ENCODE data around the gene PRKAB2.
"Not testable (repeated sequence)": the region's sequence is repeated elsewhere in the genome, so short reads cannot be mapped to it uniquely, and the experiment has no call there.

PRKAB2 gene

DNA sequence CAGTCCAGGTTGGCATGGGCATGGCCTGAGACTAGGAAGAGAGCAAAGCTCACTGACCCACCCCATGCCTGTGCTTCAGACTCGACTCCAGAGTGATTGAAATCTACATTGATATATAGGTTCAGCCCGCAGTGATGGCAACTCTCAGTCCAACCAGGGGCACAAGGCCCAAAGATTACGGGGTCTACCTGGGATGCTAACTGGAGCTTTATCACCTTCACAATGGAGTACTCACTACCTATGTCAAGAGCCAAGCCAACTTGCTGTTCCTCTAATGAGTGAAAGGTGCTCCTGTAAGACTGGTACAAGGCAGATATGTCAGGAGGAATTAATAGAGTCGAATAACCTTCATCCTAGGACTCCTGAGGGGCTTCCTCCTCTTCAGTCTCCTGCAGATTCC, 57.2 kb downstream of the PRKAB2 start:
- intact Hi-C loops (cut with DNase I) = not testable (repeated sequence)

DNA sequence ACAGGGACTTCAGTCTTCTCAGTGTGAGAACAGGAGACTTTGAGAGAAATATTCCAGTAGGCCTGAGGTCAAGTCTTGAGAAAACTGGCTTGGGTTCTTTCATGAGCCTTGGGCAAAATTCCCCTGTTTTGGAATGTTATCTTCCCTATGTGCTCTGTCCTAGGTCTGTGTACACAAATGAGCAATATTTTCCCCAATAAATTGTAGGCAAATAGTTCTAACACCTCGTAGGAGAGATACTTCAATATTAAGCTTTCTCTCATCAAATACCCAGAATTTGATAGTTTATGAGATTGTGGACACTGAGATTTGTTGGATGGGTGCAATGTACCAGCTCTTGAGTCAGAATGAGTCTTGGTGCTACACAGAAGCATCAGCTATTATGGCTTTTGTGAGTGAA, 57.9 kb downstream of the PRKAB2 start:
- intact Hi-C loops (cut with DNase I); DNase-seq: not testable (repeated sequence)

More for the DNA sequence above, 57.2 kb downstream of the PRKAB2 start:
- not testable (repeated sequence) for DNase-seq

DNA sequence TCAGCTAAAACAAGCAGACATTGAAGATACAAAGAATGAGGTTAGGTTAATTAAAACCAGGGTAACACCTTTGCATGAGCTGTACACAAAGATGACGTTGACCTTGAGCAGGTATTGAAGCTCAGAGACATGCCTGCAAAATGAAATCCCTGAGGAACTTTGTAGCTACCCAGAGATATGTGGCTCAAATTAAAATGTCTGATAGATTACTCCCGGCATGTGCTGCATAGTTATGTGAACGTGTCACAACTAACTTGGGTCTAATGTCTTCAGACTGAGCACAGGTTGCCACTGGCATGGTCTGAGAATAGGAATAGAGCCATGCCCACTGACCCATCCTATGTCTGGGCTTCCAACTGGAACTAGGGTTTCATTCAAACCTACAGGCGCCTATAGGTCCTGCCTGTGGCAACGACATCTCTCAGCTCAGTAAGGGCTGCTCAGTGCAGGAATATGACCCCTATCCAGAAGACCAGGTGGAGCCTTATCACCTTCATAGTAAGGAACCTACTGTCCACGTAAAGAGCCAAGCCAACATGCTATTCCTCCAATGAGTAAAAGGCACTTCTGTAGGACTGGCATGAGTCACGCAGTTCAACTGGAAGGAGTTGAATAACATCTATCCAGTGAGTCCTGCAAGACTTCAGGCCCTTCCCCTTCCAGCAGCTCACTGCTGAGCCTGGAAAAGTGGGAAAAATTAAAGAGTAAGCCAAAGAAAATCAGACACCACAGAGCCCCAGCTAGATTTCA, 60.7 kb downstream of the PRKAB2 start:
- DNase-seq = no peak
- intact Hi-C loops (cut with DNase I) = no loop called here

DNA sequence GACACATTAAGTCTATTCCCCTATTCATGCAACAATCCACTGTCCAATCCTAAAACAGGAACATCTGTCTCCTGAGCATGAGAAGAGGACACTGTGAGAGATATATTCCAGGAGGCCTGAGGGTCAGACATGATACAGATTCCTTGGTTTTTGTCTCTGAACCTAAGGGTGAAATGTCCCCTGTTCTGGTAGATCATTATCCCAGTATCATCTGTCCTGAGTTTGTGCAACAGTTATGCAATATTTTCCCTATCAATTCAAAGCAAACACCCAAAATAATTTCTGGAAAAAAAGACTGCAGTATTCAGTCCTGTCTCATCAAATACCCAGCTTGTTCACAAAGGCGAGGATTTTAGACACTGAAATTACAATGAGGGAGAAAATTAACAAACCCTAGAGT, 61.4 kb downstream of the PRKAB2 start:
- no peak for DNase-seq
- intact Hi-C loops (cut with DNase I) = no loop called here

DNA sequence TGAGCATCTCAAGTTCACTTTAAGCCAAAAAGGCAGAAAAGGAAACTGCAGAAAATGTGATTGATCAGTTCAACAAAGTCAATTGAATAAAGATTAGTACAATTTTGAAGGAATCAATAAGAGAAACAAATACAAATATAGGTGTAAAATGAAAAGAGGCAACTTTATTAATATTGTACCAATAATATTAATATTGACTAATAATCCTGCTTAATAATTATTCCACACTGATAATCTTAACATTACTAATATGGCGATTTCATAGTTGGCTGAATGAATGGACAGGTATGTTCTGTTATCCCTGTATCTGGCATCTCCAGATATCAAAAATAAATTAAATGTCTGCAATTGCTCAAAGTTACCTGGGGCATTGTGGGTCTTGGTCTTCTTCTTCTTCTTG, 61.8 kb downstream of the PRKAB2 start:
- DNase-seq = no peak

DNA sequence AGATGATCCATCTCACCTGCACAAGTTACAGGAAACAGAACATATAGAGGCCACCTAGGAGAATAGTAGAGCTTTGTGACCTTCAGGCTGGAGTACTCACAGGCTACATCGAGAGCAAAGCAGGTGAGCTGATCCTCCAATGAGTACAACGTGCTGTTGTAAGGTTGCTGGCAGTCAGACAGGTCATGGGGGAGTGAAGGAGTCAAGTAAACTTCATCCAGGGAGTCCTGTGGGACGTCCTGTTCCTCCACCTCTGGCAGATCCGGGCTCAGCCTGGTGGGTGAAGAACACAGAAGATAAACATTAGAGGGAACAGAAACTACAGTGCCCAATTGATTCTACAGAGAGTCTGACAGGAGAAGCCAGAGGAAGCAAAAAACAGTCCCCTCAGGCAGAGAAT, 62.5 kb downstream of the PRKAB2 start:
- DNase-seq = no peak
- intact Hi-C loops (cut with DNase I) = no loop called here

More for the DNA sequence above, 61.8 kb downstream of the PRKAB2 start:
- intact Hi-C loops (cut with DNase I) = no loop called here

DNA sequence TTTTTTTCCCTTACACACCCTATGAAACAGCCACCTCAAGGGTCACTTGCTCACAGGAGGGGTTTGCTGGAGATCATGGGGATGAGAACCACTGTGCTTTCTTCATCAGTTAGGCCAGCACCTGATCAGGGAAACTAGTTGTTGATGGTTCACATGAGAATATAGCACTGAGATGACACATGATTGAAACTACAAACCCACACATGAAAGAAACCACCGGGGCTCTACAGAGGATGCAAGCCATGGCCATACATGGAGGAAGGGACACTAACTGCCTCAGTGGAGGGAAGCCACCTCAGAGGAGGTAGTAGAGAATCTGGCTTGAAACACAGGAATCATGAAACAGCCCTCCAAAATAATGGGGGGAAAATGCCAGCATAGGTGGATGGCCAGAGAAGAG, 63.2 kb downstream of the PRKAB2 start:
- intact Hi-C loops (cut with DNase I) = no loop called here
- DNase-seq = no peak

DNA sequence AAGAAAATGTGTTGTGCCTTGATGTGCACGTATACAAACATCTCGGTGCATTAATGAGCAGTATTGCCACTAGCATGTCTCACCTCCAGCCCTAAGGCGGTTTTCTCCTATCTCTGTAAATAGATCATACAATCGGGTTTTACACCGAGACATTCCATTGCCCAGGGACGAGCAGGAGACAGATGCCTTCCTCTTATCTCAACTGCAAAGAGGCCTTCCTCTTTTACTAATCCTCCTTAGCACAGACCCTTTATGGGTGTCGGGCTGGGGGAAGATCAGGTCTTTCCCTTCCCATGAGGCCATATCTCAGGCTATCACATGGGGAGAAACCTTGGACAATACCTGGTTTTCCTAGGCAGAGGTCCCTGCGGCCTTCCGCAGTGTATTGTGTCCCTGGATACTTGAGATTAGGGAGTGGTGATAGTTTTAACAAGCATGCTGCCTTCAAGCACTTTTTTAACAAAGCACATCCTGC, 65.8 kb downstream of the PRKAB2 start:
- DNase-seq; intact Hi-C loops (cut with DNase I): not testable (repeated sequence)

DNA sequence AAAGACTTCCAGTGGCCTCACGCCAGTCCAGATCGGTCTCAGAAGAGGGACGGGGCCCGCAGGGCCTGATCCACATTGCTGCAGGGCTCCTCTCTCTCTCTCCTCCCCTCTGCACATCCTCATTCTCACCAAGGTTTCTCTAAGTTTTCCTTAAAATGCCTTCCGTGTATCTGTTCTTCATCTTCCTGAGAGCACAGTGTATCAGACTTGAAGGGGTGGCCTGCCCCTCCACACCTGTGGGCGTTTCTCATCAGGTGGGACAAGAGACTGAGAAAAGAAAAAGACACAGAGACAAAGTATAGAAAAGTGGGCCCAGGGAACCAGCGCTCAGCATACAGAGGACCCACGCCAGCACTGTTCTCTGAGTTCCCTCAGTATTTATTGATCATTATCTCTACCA, 66.4 kb downstream of the PRKAB2 start:
- no peak for DNase-seq
- intact Hi-C loops (cut with DNase I) = no loop called here
